Measurements from ENCODE around the gene JMJD8.

Gene JMJD8

GRCh38 chr16:632486-633335 lies 51.4 kb downstream of the JMJD8 start:
- TF ChIP-seq, protein P1, sequence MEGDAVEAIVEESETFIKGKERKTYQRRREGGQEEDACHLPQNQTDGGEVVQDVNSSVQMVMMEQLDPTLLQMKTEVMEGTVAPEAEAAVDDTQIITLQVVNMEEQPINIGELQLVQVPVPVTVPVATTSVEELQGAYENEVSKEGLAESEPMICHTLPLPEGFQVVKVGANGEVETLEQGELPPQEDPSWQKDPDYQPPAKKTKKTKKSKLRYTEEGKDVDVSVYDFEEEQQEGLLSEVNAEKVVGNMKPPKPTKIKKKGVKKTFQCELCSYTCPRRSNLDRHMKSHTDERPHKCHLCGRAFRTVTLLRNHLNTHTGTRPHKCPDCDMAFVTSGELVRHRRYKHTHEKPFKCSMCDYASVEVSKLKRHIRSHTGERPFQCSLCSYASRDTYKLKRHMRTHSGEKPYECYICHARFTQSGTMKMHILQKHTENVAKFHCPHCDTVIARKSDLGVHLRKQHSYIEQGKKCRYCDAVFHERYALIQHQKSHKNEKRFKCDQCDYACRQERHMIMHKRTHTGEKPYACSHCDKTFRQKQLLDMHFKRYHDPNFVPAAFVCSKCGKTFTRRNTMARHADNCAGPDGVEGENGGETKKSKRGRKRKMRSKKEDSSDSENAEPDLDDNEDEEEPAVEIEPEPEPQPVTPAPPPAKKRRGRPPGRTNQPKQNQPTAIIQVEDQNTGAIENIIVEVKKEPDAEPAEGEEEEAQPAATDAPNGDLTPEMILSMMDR (IDR thresholded peaks at IDR 0.05; ENCODE audit: low read depth, low read length, missing control alignments): no peak
- Histone ChIP-seq H3K36me3 (replicated peaks) (peaks cover 9% of the 10 kb centered on the region), H3K27ac (no peak overlapping the region), H3K4me3 (ENCODE audit: low read depth, low read length) (no peak overlapping the region), H3K27me3 (replicated peaks) (no peaks in the 10 kb centered on the region)
- DNase-seq: no peak
- in situ Hi-C loops (cut with HindIII; ENCODE audit: low pct_ligation_motif_present, low sequenced_read_pairs): no loop called here

DNA sequence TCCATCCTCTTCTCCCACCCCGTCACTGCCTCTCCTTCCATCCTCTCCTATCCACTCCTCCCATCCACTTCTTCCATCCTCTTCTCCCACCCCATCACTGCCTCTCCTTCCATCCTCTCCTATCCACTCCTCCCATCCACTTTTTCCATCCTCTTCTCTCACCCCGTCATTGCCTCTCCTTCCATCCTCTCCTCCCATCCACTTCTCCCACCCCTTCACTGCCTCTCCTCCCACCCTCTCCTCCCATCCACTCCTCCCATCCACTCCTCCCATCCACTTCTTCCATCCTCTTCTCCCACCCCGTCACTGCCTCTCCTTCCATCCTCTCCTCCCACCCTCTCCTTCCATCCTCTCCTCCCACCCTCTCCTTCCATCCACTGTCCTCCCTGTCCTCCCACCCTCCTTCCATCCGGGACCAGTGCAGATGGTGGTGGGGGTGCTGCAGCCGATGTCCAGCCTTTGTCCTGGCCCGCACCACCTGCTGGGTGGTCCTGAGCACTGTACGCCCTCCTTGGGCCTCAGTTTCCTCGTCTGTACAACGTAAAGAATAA lies 52.3 kb downstream of the JMJD8 start:
- TF ChIP-seq, protein P1 (IDR thresholded peaks at IDR 0.05; ENCODE audit: low read depth, low read length, missing control alignments): no peak
- Histone ChIP-seq H3K36me3 (replicated peaks) (peaks cover 9% of the 10 kb centered on the region), H3K27ac (no peak overlapping the region), H3K27me3 (replicated peaks) (no peaks in the 10 kb centered on the region), H3K4me3 (ENCODE audit: low read depth, low read length) (no peak overlapping the region)
- no peak for DNase-seq
- in situ Hi-C loops (cut with HindIII; ENCODE audit: low pct_ligation_motif_present, low sequenced_read_pairs): no loop called here
